ENCODE data around the gene ZSCAN5A.

- no peak for TF ChIP-seq POLR2A (IDR thresholded peaks at IDR 0.05)
- TF ChIP-seq POLR2AphosphoS5 (IDR thresholded peaks at IDR 0.05), result no peak
These were observed 5.4 kb upstream of the ZSCAN5A start for GRCh38 chr19:56319991-56320390.
